Panc1 (cell line): ENCODE data around the gene VKORC1. TPM values are rescaled to one million over a fixed set of nuclear protein-coding genes. Genes with fewer than 3 reads are reported as not detected.

Source experiments
- ATAC-seq: fragments of 200-7000 bp; cut with Tn5 transposase; 2 replicates; pipeline ENCODE4 v1.9.1; 2020; ENCODE audit warnings: mild to moderate bottlenecking, moderate library complexity
- BruUV-seq: library from RNA; stranded (reverse); fragments of 400-500 nt; replicated peaks from 2 replicates; lab custom pipeline; 2021; lab: Mats Ljungman, UMichigan
- CTCF ChIA-PET: fragments of 300-600 bp; sonication (Branson Sonifier 250); formaldehyde crosslinking; loops from one replicate; lab custom pipeline; 2022; ENCODE audit warnings: antibody characterized with exemption; lab: Charles Lee
- POLR2A ChIA-PET: fragments of 300-600 bp; sonication (Branson Sonifier 250); formaldehyde crosslinking; loops from one replicate; lab custom pipeline; 2022; ENCODE audit warnings: antibody characterized with exemption; lab: Charles Lee
- DNase-seq: peaks from one replicate; pipeline ENCODE4 v3.0.0-alpha.2; 2010; ENCODE audit warnings: low read depth, low spot score
- H3K27ac ChIP-seq: 2 replicates; pipeline ENCODE4 v1.5.1; 2011; ENCODE audit warnings: mild to moderate bottlenecking, low read length, inconsistent platforms
- H3K27me3 ChIP-seq: fragments of 200-500 bp; sonication (Bioruptor generic); 2 replicates; pipeline ENCODE4 v1.6.0; 2014; ENCODE audit warnings: low read length, inconsistent platforms; ENCODE audit not compliant: control insufficient read depth, insufficient read depth
- H3K36me3 ChIP-seq: fragments of 200-500 bp; sonication (Bioruptor generic); 2 replicates; pipeline ENCODE4 v1.5.1; 2014; ENCODE audit warnings: inconsistent platforms, mild to moderate bottlenecking, low read length, moderate library complexity; ENCODE audit not compliant: control insufficient read depth, insufficient read depth
- H3K4me1 ChIP-seq: 2 replicates; pipeline ENCODE4 v1.5.1; 2011; ENCODE audit warnings: inconsistent platforms, mild to moderate bottlenecking, low read length, moderate library complexity; ENCODE audit not compliant: control insufficient read depth, insufficient read depth
- H3K4me3 ChIP-seq, 2 experiments: 2 replicates each; pipeline ENCODE4 v1.5.1; 2011 to 2012; ENCODE audit warnings: low read depth in 2 of 2, low read length in 2 of 2, mild to moderate bottlenecking in 2 of 2, inconsistent platforms in 1 of 2, moderate library complexity in 1 of 2
- H3K9me3 ChIP-seq: fragments of 200-500 bp; sonication (Bioruptor generic); 2 replicates; pipeline ENCODE4 v1.5.1; 2014; ENCODE audit warnings: low read depth, mild to moderate bottlenecking, inconsistent platforms, low read length, moderate library complexity; ENCODE audit not compliant: control insufficient read depth, insufficient read depth
- CTCF ChIP-seq: fragments of 450-650 bp; IDR thresholded peaks from 2 replicates; pipeline ENCODE4 v1.5.1; 2017; ENCODE audit warnings: mild to moderate bottlenecking
- POLR2AphosphoS5 ChIP-seq: IDR thresholded peaks from 2 replicates; pipeline ENCODE4 v1.6.1; 2012; ENCODE audit warnings: mild to moderate bottlenecking, low read depth, low read length, moderate library complexity
- REST ChIP-seq, 2 experiments: IDR thresholded peaks; 2 replicates each; pipeline ENCODE4 v1.6.1; 2011 to 2012; ENCODE audit warnings: low read depth in 2 of 2, control low read depth in 1 of 2, low read length in 1 of 2, mild to moderate bottlenecking in 1 of 2, moderate library complexity in 1 of 2; ENCODE audit not compliant: insufficient read depth in 1 of 2
- SIN3A ChIP-seq: IDR thresholded peaks from 2 replicates; pipeline ENCODE4 v1.6.1; 2012; ENCODE audit warnings: low read depth, mild to moderate bottlenecking, low read length, moderate library complexity, borderline replicate concordance; ENCODE audit not compliant: insufficient read depth
- TCF7L2 ChIP-seq: IDR thresholded peaks from 2 replicates; pipeline ENCODE4 v1.6.1; 2011; ENCODE audit warnings: mild to moderate bottlenecking, low read depth, low read length, inconsistent platforms
- in situ Hi-C: cut with HindIII; loops from 2 replicates; pipeline ENCODE4 v1.10.0; 2016; ENCODE audit warnings: low sequenced_read_pairs, low pct_unique_long_range_greater_than_20kb
- intact Hi-C: fragments of 100-400 bp; cut with micrococcal nuclease; formaldehyde crosslinking; loops from one replicate; pipeline ENCODE4 v1.10.0; 2022; ENCODE audit not compliant: unreplicated experiment
- total RNA-seq: library from RNA; stranded (reverse); gene quantifications from one replicate; pipeline ENCODE4 v1.2.1, GENCODE V29; 2021; ENCODE audit not compliant: unreplicated experiment

VKORC1 gene
- total RNA-seq, 1 experiment from 2014 or later, result 109 TPM

- H3K27ac ChIP-seq, result no peak overlapping the region
- no peak for ATAC-seq
- CTCF ChIA-PET, result interaction anchor here (0.6 kb wide), 1 partner anchor 275 kb away, joined by 4 read pairs; no protein-coding TSS in a partner anchor
- H3K4me3 ChIP-seq, result no peak overlapping the region
- no peak for DNase-seq
- BruUV-seq, result no TSS peak
- intact Hi-C loops, result no loop called here
- H3K27me3 ChIP-seq, result no peaks in the 10 kb centered on the region
- POLR2A ChIA-PET, result no interaction called here
- no peaks in the 10 kb centered on the region for H3K9me3 ChIP-seq
- TF ChIP-seq POLR2AphosphoS5 (no peak), TCF7L2 (no peak), CTCF (no peak), SIN3A (no peak), REST (IDR thresholded peaks at IDR 0.05; ENCODE audit: insufficient read depth in 1 of 2, low read depth in 2 of 2, low read length in 1 of 2) (no peak)
- in situ Hi-C loops, result no loop called here
- H3K4me1 ChIP-seq, result peaks cover 6% of the 10 kb centered on the region
- peaks cover 9% of the 10 kb centered on the region for H3K36me3 ChIP-seq
Observed at GRCh38 chr16:31120129-31120528, 25.5 kb upstream of the VKORC1 start.

GRCh38 chr16:31118223-31119155 lies 23.9 kb upstream of the VKORC1 start:
- ATAC-seq (no peak), DNase-seq (no peak)
- Histone ChIP-seq H3K4me3 (peak overlapping the region; percentile 62 to 95), H3K27ac (peak overlapping the region; percentile 79), H3K4me1 (peaks cover 17% of the 10 kb centered on the region), H3K36me3 (peaks cover 9% of the 10 kb centered on the region), H3K9me3 (no peaks in the 10 kb centered on the region), H3K27me3 (no peaks in the 10 kb centered on the region)
- intact Hi-C loops (no loop called here), in situ Hi-C loops (no loop called here)
- CTCF ChIA-PET, result interaction anchor here (0.5 to 1.3 kb wide), 3 partner anchors 23 to 343 kb away, joined by 3 to 9 read pairs (median 8); no protein-coding TSS in a partner anchor
- no peak for TF ChIP-seq TCF7L2
- no peak for TF ChIP-seq REST (IDR thresholded peaks at IDR 0.05; ENCODE audit: insufficient read depth in 1 of 2, low read depth in 2 of 2, low read length in 1 of 2)
- no peak for TF ChIP-seq CTCF
- no peak for TF ChIP-seq SIN3A
- no peak for TF ChIP-seq POLR2AphosphoS5
- BruUV-seq, result TSS peak; percentile 73
- POLR2A ChIA-PET, result interaction anchor here (0.5 to 1.6 kb wide), 6 partner anchors 8 to 64 kb away, joined by 3 to 11 read pairs (median 6); no protein-coding TSS in a partner anchor
